ENCODE results near the gene JUP. TPM values are rescaled to one million over a fixed set of nuclear protein-coding genes. Genes with fewer than 3 reads are reported as not detected.
A peak's percentile ranks its signal among the peaks of the same experiment; 100 is the strongest.

JUP gene
- polyA plus RNA-seq, 1 donor from 2014 or later = 46.1 TPM

DNA sequence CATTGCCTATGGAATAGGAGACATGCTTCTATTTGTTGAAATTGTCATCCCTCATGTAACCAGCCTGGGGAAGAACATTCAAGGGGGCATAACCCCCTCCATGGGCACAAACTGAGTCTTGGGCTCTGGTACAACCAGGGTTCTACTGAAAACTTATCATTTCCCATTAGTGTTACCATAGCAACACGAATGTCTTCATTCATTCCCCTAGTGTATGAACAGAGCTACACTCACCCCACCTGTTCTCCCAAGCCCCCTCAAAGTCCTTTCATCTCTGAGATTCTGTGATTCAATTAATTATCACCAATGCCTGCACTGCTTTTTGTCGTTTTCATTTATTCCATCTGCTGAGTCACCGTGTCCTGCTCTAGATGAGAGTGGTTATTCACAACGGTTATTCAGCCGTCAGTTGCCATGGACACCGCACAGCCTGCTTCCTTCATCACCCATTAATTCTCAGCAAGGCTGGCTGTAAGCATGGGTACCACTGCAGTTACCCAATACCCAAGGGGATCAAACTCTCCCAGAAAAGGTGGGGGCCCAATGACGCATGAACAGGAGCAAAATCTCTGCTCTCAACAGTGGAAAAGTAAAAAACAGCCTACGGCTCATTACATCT is 75.9 kb downstream of the JUP start:
- H3K4me2 ChIP-seq (ENCODE audit: low read length) = peak overlapping the region; percentile 73
- peak; percentile 79 for TF ChIP-seq MXI1 (conservative IDR thresholded peaks at IDR 0.05; ENCODE audit: poor library complexity, severe bottlenecking)
- TF ChIP-seq REST (IDR thresholded peaks at IDR 0.05; ENCODE audit: borderline replicate concordance) = peak; percentile 74
- no peak for TF ChIP-seq EZH2 (IDR thresholded peaks at IDR 0.05; ENCODE audit: borderline replicate concordance, insufficient read depth, low read length, poor library complexity, severe bottlenecking)
- TF ChIP-seq EP300 (conservative IDR thresholded peaks at IDR 0.05; ENCODE audit: poor library complexity, severe bottlenecking) = peak; percentile 79
- TF ChIP-seq SMC3 (conservative IDR thresholded peaks at IDR 0.05; ENCODE audit: poor library complexity) = peak; percentile 14
- TF ChIP-seq POLR2AphosphoS5 (IDR thresholded peaks at IDR 0.05) = peak; percentile 44
- TF ChIP-seq TAF1 (IDR thresholded peaks at IDR 0.05; ENCODE audit: low read depth) = no peak
- no peak for TF ChIP-seq RAD21 (conservative IDR thresholded peaks at IDR 0.05)
- TF ChIP-seq, protein P1, sequence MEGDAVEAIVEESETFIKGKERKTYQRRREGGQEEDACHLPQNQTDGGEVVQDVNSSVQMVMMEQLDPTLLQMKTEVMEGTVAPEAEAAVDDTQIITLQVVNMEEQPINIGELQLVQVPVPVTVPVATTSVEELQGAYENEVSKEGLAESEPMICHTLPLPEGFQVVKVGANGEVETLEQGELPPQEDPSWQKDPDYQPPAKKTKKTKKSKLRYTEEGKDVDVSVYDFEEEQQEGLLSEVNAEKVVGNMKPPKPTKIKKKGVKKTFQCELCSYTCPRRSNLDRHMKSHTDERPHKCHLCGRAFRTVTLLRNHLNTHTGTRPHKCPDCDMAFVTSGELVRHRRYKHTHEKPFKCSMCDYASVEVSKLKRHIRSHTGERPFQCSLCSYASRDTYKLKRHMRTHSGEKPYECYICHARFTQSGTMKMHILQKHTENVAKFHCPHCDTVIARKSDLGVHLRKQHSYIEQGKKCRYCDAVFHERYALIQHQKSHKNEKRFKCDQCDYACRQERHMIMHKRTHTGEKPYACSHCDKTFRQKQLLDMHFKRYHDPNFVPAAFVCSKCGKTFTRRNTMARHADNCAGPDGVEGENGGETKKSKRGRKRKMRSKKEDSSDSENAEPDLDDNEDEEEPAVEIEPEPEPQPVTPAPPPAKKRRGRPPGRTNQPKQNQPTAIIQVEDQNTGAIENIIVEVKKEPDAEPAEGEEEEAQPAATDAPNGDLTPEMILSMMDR (IDR thresholded peaks at IDR 0.05; ENCODE audit: poor library complexity, severe bottlenecking) = no peak
- H4K20me1 ChIP-seq (ENCODE audit: insufficient read depth) = no peaks in the 10 kb centered on the region
- no peaks in the 10 kb centered on the region for H3K9me2 ChIP-seq (ENCODE audit: insufficient read depth, low read length)
- H2AFZ ChIP-seq (ENCODE audit: low read depth, low read length) = no peak overlapping the region
- H3K79me2 ChIP-seq (replicated peaks; ENCODE audit: insufficient read depth, low read length) = no peaks in the 10 kb centered on the region
- H3F3A ChIP-seq (ENCODE audit: insufficient read depth, low read length, poor library complexity, severe bottlenecking) = no peaks in the 10 kb centered on the region
- H3K9ac ChIP-seq (ENCODE audit: low read length) = peak overlapping the region; percentile 4
- peak overlapping the region; percentile 71 for H3K27ac ChIP-seq (ENCODE audit: low read length)
- H3K27me3 ChIP-seq (ENCODE audit: insufficient read depth, low read depth, low read length) = no peaks in the 10 kb centered on the region
- peak overlapping the region; percentile 52 for H3K4me3 ChIP-seq (ENCODE audit: low read length)
- H3K9me3 ChIP-seq (ENCODE audit: low read length) = no peaks in the 10 kb centered on the region
- no peaks in the 10 kb centered on the region for H3K36me3 ChIP-seq (ENCODE audit: insufficient read depth, low read length)

DNA sequence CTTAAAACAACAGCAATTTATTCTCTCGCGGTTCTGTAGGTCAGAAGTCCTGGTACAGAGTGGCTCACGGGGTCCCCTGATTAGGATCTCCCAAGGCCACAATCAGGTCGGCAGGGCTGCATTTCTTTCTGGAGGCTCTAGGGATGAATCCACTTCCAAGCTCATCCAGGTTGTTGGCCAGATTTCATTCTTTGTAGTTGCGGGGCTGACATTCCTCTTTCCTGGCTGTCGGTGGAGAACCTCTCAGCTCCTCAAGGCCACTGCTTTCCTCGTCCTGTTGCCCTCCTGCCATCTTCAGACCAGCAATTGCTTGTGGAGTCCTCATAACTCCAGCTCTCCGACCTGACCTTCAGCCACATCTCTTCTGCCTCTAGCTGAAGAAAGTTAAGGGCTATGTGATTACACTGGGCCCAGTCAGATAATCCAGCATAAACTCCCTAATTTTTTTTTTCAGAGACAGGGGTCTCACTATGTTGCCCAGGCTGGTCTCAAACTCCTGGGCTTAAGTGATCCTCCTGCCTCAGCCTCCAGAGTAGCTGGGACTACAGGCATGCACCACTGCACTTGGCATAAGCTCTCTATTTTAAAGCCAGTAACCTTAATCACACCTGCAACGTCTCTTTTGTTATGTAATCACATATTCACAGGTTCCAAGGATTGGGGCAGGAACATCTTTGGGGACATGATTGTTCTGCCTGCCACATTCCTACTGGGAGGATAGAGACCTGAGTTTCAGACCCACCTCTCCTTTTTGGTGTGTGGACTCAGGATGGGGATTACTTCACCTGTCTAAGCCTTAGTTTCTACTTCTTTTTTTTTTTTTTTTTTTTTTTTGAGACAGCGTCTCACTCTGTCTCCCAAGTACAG is 78.5 kb downstream of the JUP start:
- no peak overlapping the region for H3K4me3 ChIP-seq (ENCODE audit: low read length)
- TF ChIP-seq, protein P1 (IDR thresholded peaks at IDR 0.05; ENCODE audit: poor library complexity, severe bottlenecking) = no peak
- no peak for TF ChIP-seq REST (IDR thresholded peaks at IDR 0.05; ENCODE audit: borderline replicate concordance)
- no peak for TF ChIP-seq SMC3 (conservative IDR thresholded peaks at IDR 0.05; ENCODE audit: poor library complexity)
- no peak for TF ChIP-seq EZH2 (IDR thresholded peaks at IDR 0.05; ENCODE audit: borderline replicate concordance, insufficient read depth, low read length, poor library complexity, severe bottlenecking)
- TF ChIP-seq MXI1 (conservative IDR thresholded peaks at IDR 0.05; ENCODE audit: poor library complexity, severe bottlenecking) = no peak
- TF ChIP-seq TAF1 (IDR thresholded peaks at IDR 0.05; ENCODE audit: low read depth) = no peak
- no peak for TF ChIP-seq EP300 (conservative IDR thresholded peaks at IDR 0.05; ENCODE audit: poor library complexity, severe bottlenecking)
- TF ChIP-seq RAD21 (conservative IDR thresholded peaks at IDR 0.05) = no peak
- TF ChIP-seq POLR2AphosphoS5 (IDR thresholded peaks at IDR 0.05) = no peak
- no peak overlapping the region for H3K4me2 ChIP-seq (ENCODE audit: low read length)
- H2AFZ ChIP-seq (ENCODE audit: low read depth, low read length) = no peak overlapping the region
- no peak overlapping the region for H3K9ac ChIP-seq (ENCODE audit: low read length)
- no peaks in the 10 kb centered on the region for H3K9me3 ChIP-seq (ENCODE audit: low read length)
- H3K79me2 ChIP-seq (replicated peaks; ENCODE audit: insufficient read depth, low read length) = no peaks in the 10 kb centered on the region
- no peaks in the 10 kb centered on the region for H3K9me2 ChIP-seq (ENCODE audit: insufficient read depth, low read length)
- H3K36me3 ChIP-seq (ENCODE audit: insufficient read depth, low read length) = no peaks in the 10 kb centered on the region
- H3K27me3 ChIP-seq (ENCODE audit: insufficient read depth, low read depth, low read length) = no peaks in the 10 kb centered on the region
- H4K20me1 ChIP-seq (ENCODE audit: insufficient read depth) = no peaks in the 10 kb centered on the region
- H3F3A ChIP-seq (ENCODE audit: insufficient read depth, low read length, poor library complexity, severe bottlenecking) = no peaks in the 10 kb centered on the region
- no peak overlapping the region for H3K27ac ChIP-seq (ENCODE audit: low read length)

Data from neural cell (in vitro differentiated cells).